Body of pancreas (tissue), 4 donors: Measurements from ENCODE around the gene MPG. TPM values are rescaled to one million over a fixed set of nuclear protein-coding genes. Genes with fewer than 3 reads are reported as not detected.

Source experiments
- ATAC-seq: fragments of 150-250 bp; one replicate; pipeline ENCODE4 v1.9.1; 2016
- DNase-seq, 4 donors: peaks; one replicate each; pipeline ENCODE4 v3.0.0-alpha.2; 2019
- H3K27ac ChIP-seq, 4 donors: fragments of 200-600 bp; sonication (generic); 1 replicate in 3 of 4; 2 replicates in 1 of 4; pipeline versions ENCODE4 v1.5.1 to v1.6.1; 2016 to 2019; ENCODE audit warnings: mild to moderate bottlenecking in 1 of 4, mixed read lengths in 1 of 4, moderate library complexity in 1 of 4
- H3K27me3 ChIP-seq, 2 donors: fragments of 200-600 bp; sonication (generic); one replicate each; pipeline ENCODE4 v1.6.0; 2016; ENCODE audit warnings: mild to moderate bottlenecking in 1 of 2
- H3K36me3 ChIP-seq, 2 donors: fragments of 200-600 bp; sonication (generic); replicated peaks in 1 of 2; 2 replicates each; pipeline ENCODE4 v1.5.1; 2016; ENCODE audit warnings: low read depth in 2 of 2; ENCODE audit not compliant: insufficient read depth in 1 of 2
- H3K4me1 ChIP-seq: fragments of 200-600 bp; sonication (generic); one replicate; pipeline ENCODE4 v1.6.0; 2016
- H3K4me3 ChIP-seq, 2 donors: fragments of 200-600 bp; sonication (generic); 1 replicate in 1 of 2; 2 replicates in 1 of 2; pipeline ENCODE4 v1.5.1; 2016 to 2019
- H3K9me3 ChIP-seq, 3 donors: fragments of 200-600 bp; sonication (generic); 1 replicate in 2 of 3; 2 replicates in 1 of 3; pipeline ENCODE4 v1.5.1; 2016
- CTCF ChIP-seq, 7 experiments: fragments of 450-650 bp in 4 of 7; fragments of 200-600 bp in 3 of 7; sonication (generic) in 3 of 7; IDR thresholded peaks; one replicate each; pipeline ENCODE4 v1.5.1; 2016 to 2019; ENCODE audit warnings: antibody characterized with exemption in 7 of 7
- POLR2A ChIP-seq, 3 donors: fragments of 450-650 bp; IDR thresholded peaks; one replicate each; pipeline ENCODE4 v1.6.1; 2016; ENCODE audit warnings: antibody characterized with exemption in 3 of 3, mild to moderate bottlenecking in 2 of 3
- WGBS, 2 donors: methylation state at CpG; one replicate each; pipeline ENCODE4 v1.1.5; 2017; 5-methylcytosine and 5-hydroxymethylcytosine counted together
- intact Hi-C: fragments of 100-400 bp; cut with DNase I; formaldehyde crosslinking; loops from one replicate; pipeline ENCODE4 v1.15.1; 2023
- total RNA-seq, 2 donors: library from RNA; depleted of rRNA; stranded (reverse); fragments of >200 nt; gene quantifications; one replicate each; pipeline ENCODE4 v1.1.0, GENCODE V29; 2016

MPG gene
- total RNA-seq, 2 donors from 2014 or later, result 65.6 to 66.9 TPM

GRCh38 chr16:57711-58110 is 20.3 kb upstream of the MPG start:
- Histone ChIP-seq H3K4me3 (no peak overlapping the region), H3K27ac (no peak overlapping the region), H3K27me3 (no peaks in the 10 kb centered on the region), H3K36me3 (peaks cover 0 to 3% of the 10 kb centered on the region in 2 donors), H3K4me1 (peaks cover 5% of the 10 kb centered on the region), H3K9me3 (no peaks in the 10 kb centered on the region)
- ATAC-seq (no peak), DNase-seq (no peak)
- intact Hi-C loops, result no loop called here
- TF ChIP-seq POLR2A (IDR thresholded peaks at IDR 0.05) (no peak), CTCF (IDR thresholded peaks at IDR 0.05) (no peak)
- WGBS, 2 donors, result 70 to 82% methylated on average over 6 to 8 of the region's 8 CpGs

GRCh38 chr16:58491-59439 is 19.3 kb upstream of the MPG start:
- Histone ChIP-seq H3K27ac (no peak overlapping the region), H3K4me1 (peaks cover 5% of the 10 kb centered on the region), H3K27me3 (no peaks in the 10 kb centered on the region), H3K36me3 (peaks cover 0 to 3% of the 10 kb centered on the region in 2 donors), H3K9me3 (no peaks in the 10 kb centered on the region), H3K4me3 (no peak overlapping the region)
- DNase-seq (no peak), ATAC-seq (no peak)
- 75 to 77% methylated on average over 20 to 29 of the region's 29 CpGs for WGBS, 2 donors
- intact Hi-C loops, result no loop called here
- TF ChIP-seq CTCF (IDR thresholded peaks at IDR 0.05), result no peak
- no peak for TF ChIP-seq POLR2A (IDR thresholded peaks at IDR 0.05)

GRCh38 chr16:59440-60059 is 18.5 kb upstream of the MPG start:
- DNase-seq (no peak), ATAC-seq (no peak)
- Histone ChIP-seq H3K4me1 (peaks cover under 1% of the 10 kb centered on the region), H3K9me3 (no peaks in the 10 kb centered on the region), H3K27me3 (no peaks in the 10 kb centered on the region), H3K27ac (no peak overlapping the region), H3K36me3 (peaks cover 0 to 3% of the 10 kb centered on the region in 2 donors), H3K4me3 (no peak overlapping the region)
- intact Hi-C loops, result no loop called here
- WGBS, 2 donors, result 85 to 87% methylated on average over 10 to 14 of the region's 14 CpGs
- TF ChIP-seq POLR2A (IDR thresholded peaks at IDR 0.05), result no peak
- TF ChIP-seq CTCF (IDR thresholded peaks at IDR 0.05), result no peak

- peaks cover 0 to 3% of the 10 kb centered on the region in 2 donors for H3K36me3 ChIP-seq
- no peak overlapping the region for H3K27ac ChIP-seq
- no peak overlapping the region for H3K4me3 ChIP-seq
- no peaks in the 10 kb centered on the region for H3K4me1 ChIP-seq
- TF ChIP-seq CTCF (IDR thresholded peaks at IDR 0.05) (no peak), POLR2A (IDR thresholded peaks at IDR 0.05) (no peak)
- no peaks in the 10 kb centered on the region for H3K9me3 ChIP-seq
- no peak for DNase-seq
- ATAC-seq, result no peak
- WGBS, 2 donors, result 71 to 84% methylated on average over 8 to 11 of the region's 11 CpGs
- intact Hi-C loops, result no loop called here
- no peaks in the 10 kb centered on the region for H3K27me3 ChIP-seq
These were observed 17.9 kb upstream of the MPG start for GRCh38 chr16:60166-60565.
